ENCODE measurements around the gene TLDC2.
"Not testable (repeated sequence)": the region's sequence is repeated elsewhere in the genome, so short reads cannot be mapped to it uniquely, and the experiment has no call there.

GRCh38 chr20:36875093-36875492 lies 845 bp upstream of the TLDC2 start:
- TF ChIP-seq CTCF, POLR2A (IDR thresholded peaks at IDR 0.05): not testable (repeated sequence)
